Esophagus muscularis mucosa (tissue), 4 donors: Measurements from ENCODE around the gene CCNY.

ENCODE experiments used
- CTCF ChIP-seq, 3 experiments: fragments of 200-600 bp in 2 of 3; fragments of 450-650 bp in 1 of 3; sonication (generic) in 2 of 3; IDR thresholded peaks; one replicate each; pipeline ENCODE4 v1.5.1; 2017 to 2019; ENCODE audit warnings: antibody characterized with exemption in 3 of 3, mild to moderate bottlenecking in 2 of 3, moderate library complexity in 1 of 3
- EP300 ChIP-seq: sonication (generic); formaldehyde crosslinking; IDR thresholded peaks from one replicate; pipeline ENCODE4 v1.6.1; 2017; ENCODE audit warnings: antibody characterized with exemption
- POLR2A ChIP-seq: fragments of 450-650 bp; IDR thresholded peaks from one replicate; pipeline ENCODE4 v1.6.1; 2017; ENCODE audit warnings: antibody characterized with exemption, moderate library complexity, mild to moderate bottlenecking, low read depth
- POLR2AphosphoS5 ChIP-seq, 2 donors: sonication (generic); formaldehyde crosslinking; IDR thresholded peaks; one replicate each; pipeline ENCODE4 v1.6.1; 2017; ENCODE audit warnings: antibody characterized with exemption in 2 of 2

GRCh38 chr10:35336084-35336831, at the start of gene CCNY:
- TF ChIP-seq CTCF (IDR thresholded peaks at IDR 0.05) (no peak), POLR2AphosphoS5 (IDR thresholded peaks at IDR 0.05) (peak; percentile 70 to 87), POLR2A (peak; percentile 57), EP300 (no peak)
